SK-N-SH (cell line): ENCODE data around the gene PRRC2A. TPM values are rescaled to one million over a fixed set of nuclear protein-coding genes. Genes with fewer than 3 reads are reported as not detected.

Experiments
- CTCF ChIA-PET: fragments of 300-600, 350-600 bp; formaldehyde crosslinking; extraction: SDS; loops from one replicate; lab custom pipeline; 2021; lab: Yijun Ruan, JAX
- POLR2A ChIA-PET: fragments of 350-600 bp; sonication (Branson Sonifier 250); formaldehyde crosslinking; extraction: SDS; loops from one replicate; lab custom pipeline; 2020; ENCODE audit warnings: antibody characterized with exemption, inconsistent platforms; lab: Yijun Ruan, JAX
- DNase-seq: peaks from one replicate; pipeline ENCODE4 v3.0.0; 2012
- H2AFZ ChIP-seq: fragments of 200-600 bp; sonication (generic); 2 replicates; pipeline ENCODE4 v1.8.1; 2016; ENCODE audit warnings: antibody characterized with exemption, mild to moderate bottlenecking, low read depth
- H3F3A ChIP-seq: fragments of 200-600 bp; sonication (generic); replicated peaks from 2 replicates; pipeline ENCODE3; 2016; ENCODE audit warnings: antibody characterized with exemption, mild to moderate bottlenecking; ENCODE audit not compliant: insufficient read depth
- H3K27ac ChIP-seq, 2 experiments: fragments of 200-500 bp in 1 of 2; fragments of 200-600 bp in 1 of 2; sonication (Bioruptor generic) in 1 of 2; sonication (generic), shearing (Covaris generic) in 1 of 2; 2 replicates each; pipeline versions ENCODE4 v1.5.1 to v1.6.1; 2014 to 2016; ENCODE audit warnings: low read depth in 2 of 2, inconsistent platforms in 1 of 2, low read length in 1 of 2, mild to moderate bottlenecking in 1 of 2, mixed read lengths in 1 of 2
- H3K27me3 ChIP-seq: fragments of 200-600 bp; sonication (generic), shearing (Covaris generic); 2 replicates; pipeline ENCODE4 v1.6.1; 2016; ENCODE audit warnings: mixed run types; ENCODE audit not compliant: insufficient read depth
- H3K36me3 ChIP-seq, 2 experiments: fragments of 200-500 bp in 1 of 2; fragments of 200-600 bp in 1 of 2; sonication (Bioruptor generic) in 1 of 2; sonication (generic) in 1 of 2; replicated peaks in 1 of 2; 2 replicates each; pipeline versions ENCODE3 to v1.5.1; 2014 to 2016; ENCODE audit warnings: low read length in 1 of 2, mild to moderate bottlenecking in 1 of 2; ENCODE audit not compliant: insufficient read depth in 2 of 2, control insufficient read depth in 1 of 2
- H3K4me1 ChIP-seq, 2 experiments: fragments of 200-500 bp in 1 of 2; fragments of 200-600 bp in 1 of 2; sonication (Bioruptor generic) in 1 of 2; sonication (generic), shearing (Covaris generic) in 1 of 2; 2 replicates each; pipeline versions ENCODE4 v1.5.1 to v1.6.1; 2014 to 2016; ENCODE audit warnings: low read depth in 1 of 2, low read length in 1 of 2, mixed run types in 1 of 2; ENCODE audit not compliant: insufficient read depth in 2 of 2, control insufficient read depth in 1 of 2
- H3K4me2 ChIP-seq: fragments of 200-600 bp; sonication (generic), shearing (Covaris generic); 2 replicates; pipeline ENCODE4 v1.6.1; 2017; ENCODE audit warnings: mixed run types
- H3K4me3 ChIP-seq, 2 experiments: fragments of 200-500 bp in 1 of 2; fragments of 200-600 bp in 1 of 2; sonication (Bioruptor generic) in 1 of 2; sonication (generic), shearing (Covaris generic) in 1 of 2; 2 replicates each; pipeline versions ENCODE4 v1.5.1 to v1.8.1; 2014 to 2016; ENCODE audit warnings: low read depth in 2 of 2, inconsistent platforms in 1 of 2, low read length in 1 of 2, mild to moderate bottlenecking in 1 of 2, mixed read lengths in 1 of 2, moderate library complexity in 1 of 2
- H3K79me2 ChIP-seq: fragments of 200-600 bp; sonication (generic); 2 replicates; pipeline ENCODE4 v1.8.1; 2017; ENCODE audit warnings: mild to moderate bottlenecking; ENCODE audit not compliant: insufficient read depth
- H3K9ac ChIP-seq: fragments of 200-600 bp; sonication (generic); 2 replicates; pipeline ENCODE4 v1.6.1; 2017; ENCODE audit warnings: mixed run types
- H3K9me2 ChIP-seq: fragments of 200-600 bp; sonication (generic); 2 replicates; pipeline ENCODE4 v1.6.1; 2017; ENCODE audit warnings: mixed run types
- H3K9me3 ChIP-seq: fragments of 200-600 bp; sonication (generic); 2 replicates; pipeline ENCODE4 v1.6.1; 2017; ENCODE audit warnings: mixed run types, mild to moderate bottlenecking, moderate library complexity
- H4K20me1 ChIP-seq: fragments of 200-600 bp; sonication (generic); 2 replicates; pipeline ENCODE4 v1.6.1; 2017; ENCODE audit warnings: mild to moderate bottlenecking, mixed run types; ENCODE audit not compliant: insufficient read depth
- FOSL2 ChIP-seq: IDR thresholded peaks from 2 replicates; pipeline ENCODE4 v1.4.0; 2012; ENCODE audit warnings: low read depth, mild to moderate bottlenecking, moderate library complexity, borderline replicate concordance
- GABPA ChIP-seq: IDR thresholded peaks from 2 replicates; pipeline ENCODE4 v1.4.0; 2012; ENCODE audit warnings: low read depth, mild to moderate bottlenecking
- GATA2 ChIP-seq: sonication (generic); formaldehyde crosslinking; IDR thresholded peaks from 2 replicates; pipeline ENCODE4 v1.5.0; 2020; ENCODE audit warnings: mild to moderate bottlenecking, missing genetic modification reagents
- MXI1 ChIP-seq: IDR thresholded peaks from 2 replicates; pipeline ENCODE4 v1.6.1; 2012; ENCODE audit warnings: mild to moderate bottlenecking, low read depth, low read length, improper control_type of control experiment
- NFIC ChIP-seq: IDR thresholded peaks from 2 replicates; pipeline ENCODE4 v1.4.0; 2012; ENCODE audit warnings: borderline replicate concordance
- POLR2AphosphoS5 ChIP-seq: IDR thresholded peaks from 2 replicates; pipeline ENCODE4 v1.6.1; 2012; ENCODE audit warnings: low read depth, low read length
- RCOR1 ChIP-seq: fragments of 150-350 bp; IDR thresholded peaks from 2 replicates; pipeline ENCODE4 v1.6.1; 2017; ENCODE audit warnings: antibody characterized with exemption, low read length
- SMC3 ChIP-seq: IDR thresholded peaks from 2 replicates; pipeline ENCODE4 v1.6.1; 2012; ENCODE audit warnings: low read depth, low read length, improper control_type of control experiment
- TEAD4 ChIP-seq: IDR thresholded peaks from 2 replicates; pipeline ENCODE4 v1.4.0; 2012; ENCODE audit warnings: mild to moderate bottlenecking, borderline replicate concordance; ENCODE audit not compliant: insufficient read depth
- WGBS: methylation state at CpG from one replicate; pipeline ENCODE4 v1.1.6; 2017; ENCODE audit warnings: low lambda C conversion rate; 5-methylcytosine and 5-hydroxymethylcytosine counted together
- polyA plus RNA-seq, 3 experiments: library from polyadenylated mRNA; depleted of rRNA; stranded (reverse); fragments of >200 nt; gene quantifications; 2 replicates each; pipeline ENCODE4 v1.2.3, GENCODE V29; 2012
- TF ChIP-seq, protein P1 (sequence below): fragments of 150-350 bp; IDR thresholded peaks from 2 replicates; pipeline ENCODE4 v1.6.1; 2016; ENCODE audit warnings: mild to moderate bottlenecking, low read depth, low read length
- TF ChIP-seq, protein P2 (sequence below): IDR thresholded peaks from 2 replicates; pipeline ENCODE4 v1.4.0; 2012; ENCODE audit warnings: low read depth

PRRC2A gene
- polyA plus RNA-seq, 1 of the 3 experiments (the other 2 are of a cell fraction) = 76.1 TPM

DNA sequence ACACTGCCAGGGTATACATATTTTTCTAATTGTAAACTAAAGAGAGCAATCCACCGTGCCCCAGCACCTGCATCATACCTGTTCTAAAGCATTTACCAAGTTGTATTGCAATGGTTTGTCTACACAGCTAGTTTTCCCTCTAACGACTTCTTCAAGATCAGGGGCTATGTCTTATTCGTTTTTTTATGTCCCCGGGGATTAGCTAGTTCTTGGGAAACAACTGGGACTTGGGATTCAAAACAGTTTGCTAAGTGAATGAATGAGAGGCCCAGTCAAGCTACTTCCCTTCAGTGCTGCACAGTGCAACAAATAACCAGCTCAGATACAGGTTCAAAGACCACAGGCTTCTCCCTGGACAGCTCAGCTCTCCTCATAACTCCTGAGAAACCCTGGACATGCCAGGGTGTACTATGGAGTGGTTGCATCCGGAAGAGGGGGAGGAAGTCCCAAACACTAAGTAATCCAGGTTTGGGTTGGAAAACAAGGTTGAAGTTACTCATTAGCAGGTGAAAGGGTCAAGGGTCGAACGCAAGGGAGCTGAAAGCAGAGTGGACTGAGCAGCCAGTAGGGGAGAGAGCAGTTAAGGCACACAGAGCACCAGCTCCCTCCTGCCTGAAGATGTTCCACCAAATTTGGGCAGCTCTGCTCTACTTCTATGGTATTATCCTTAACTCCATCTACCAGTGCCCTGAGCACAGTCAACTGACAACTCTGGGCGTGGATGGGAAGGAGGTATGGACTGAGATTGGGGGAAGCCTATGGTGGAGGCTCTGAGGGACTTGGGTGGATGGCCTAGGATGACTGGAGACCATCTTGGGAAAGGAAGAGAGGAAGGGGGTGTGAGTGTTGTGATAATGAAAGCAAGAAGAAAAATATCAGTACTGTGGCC, 35.1 kb downstream of the PRRC2A start, which contains the start of gene APOM:
Gene APOM, plus strand, starts transcription at position 546 of the 889 bp plus-strand sequence. Its CDS starts 73 bp downstream, at position 619.
- H3K4me3 ChIP-seq = no peak within 1 kb of the TSS
- peaks cover 3 to 5% of the 10 kb centered on the region in 2 experiments for H3K36me3 ChIP-seq
- no peaks in the 10 kb centered on the region for H3K27me3 ChIP-seq
- no peak within 1 kb of the TSS for H3K27ac ChIP-seq
- peaks cover 83% of the 10 kb centered on the region for H3K79me2 ChIP-seq
- no peak for DNase-seq
- ChIA-PET CTCF (interaction anchor here (1.2 kb wide), 1 partner anchor 9 kb away, joined by 3 read pairs; the partner anchor contains the start of gene GPANK1), POLR2A (interaction anchor here (1.0 kb wide), 1 partner anchor 228 kb away, joined by 3 read pairs; no protein-coding TSS in a partner anchor)
- peaks cover 8% of the 10 kb centered on the region; the same call in 1 of the 2 replicates for H4K20me1 ChIP-seq
- no peak within 1 kb of the TSS for H3K4me2 ChIP-seq
- H3K9ac ChIP-seq = no peak within 1 kb of the TSS
- no peaks in the 10 kb centered on the region for H3K9me2 ChIP-seq
- H2AFZ ChIP-seq = no peak within 1 kb of the TSS
- TF ChIP-seq, protein P1, sequence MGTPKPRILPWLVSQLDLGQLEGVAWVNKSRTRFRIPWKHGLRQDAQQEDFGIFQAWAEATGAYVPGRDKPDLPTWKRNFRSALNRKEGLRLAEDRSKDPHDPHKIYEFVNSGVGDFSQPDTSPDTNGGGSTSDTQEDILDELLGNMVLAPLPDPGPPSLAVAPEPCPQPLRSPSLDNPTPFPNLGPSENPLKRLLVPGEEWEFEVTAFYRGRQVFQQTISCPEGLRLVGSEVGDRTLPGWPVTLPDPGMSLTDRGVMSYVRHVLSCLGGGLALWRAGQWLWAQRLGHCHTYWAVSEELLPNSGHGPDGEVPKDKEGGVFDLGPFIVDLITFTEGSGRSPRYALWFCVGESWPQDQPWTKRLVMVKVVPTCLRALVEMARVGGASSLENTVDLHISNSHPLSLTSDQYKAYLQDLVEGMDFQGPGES = no peak
- TF ChIP-seq FOSL2 = no peak
- TF ChIP-seq RCOR1 = no peak
- TF ChIP-seq TEAD4 = no peak
- TF ChIP-seq MXI1 = no peak
- no peak for TF ChIP-seq NFIC
- TF ChIP-seq POLR2AphosphoS5 = no peak
- WGBS = 89% methylated on average over 8 of the region's 8 CpGs
- peaks cover 17 to 29% of the 10 kb centered on the region in 2 experiments for H3K4me1 ChIP-seq
- peaks cover 27% of the 10 kb centered on the region for H3F3A ChIP-seq
- no peaks in the 10 kb centered on the region for H3K9me3 ChIP-seq

DNA sequence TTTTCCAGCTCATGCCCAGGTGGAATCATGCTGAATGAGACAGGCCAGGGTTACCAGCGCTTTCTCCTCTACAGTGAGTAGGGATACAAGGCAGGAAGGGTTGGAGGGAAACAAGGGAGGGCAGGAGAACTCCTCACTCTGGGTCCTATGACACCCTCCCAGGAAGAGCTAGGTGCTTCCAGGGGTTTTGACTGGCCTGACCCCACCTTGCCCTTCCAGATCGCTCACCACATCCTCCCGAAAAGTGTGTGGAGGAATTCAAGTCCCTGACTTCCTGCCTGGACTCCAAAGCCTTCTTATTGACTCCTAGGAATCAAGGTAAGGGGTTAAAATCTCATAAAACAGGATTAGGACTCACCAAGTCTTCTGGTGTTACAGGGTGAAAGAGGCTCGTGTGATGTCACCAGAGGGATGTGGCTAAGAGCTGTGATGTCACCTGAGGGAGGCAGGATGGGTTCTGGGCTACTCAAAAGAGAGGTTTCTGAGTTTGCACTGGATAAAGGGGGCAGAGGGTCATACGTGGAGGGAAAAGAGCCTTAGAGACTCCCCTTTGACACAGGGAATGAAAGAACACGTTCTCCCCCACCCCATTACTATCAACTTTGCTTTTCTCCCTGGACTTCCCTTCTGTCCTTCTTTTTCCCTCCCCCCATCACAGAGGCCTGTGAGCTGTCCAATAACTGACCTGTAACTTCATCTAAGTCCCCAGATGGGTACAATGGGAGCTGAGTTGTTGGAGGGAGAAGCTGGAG, 37.1 kb downstream of the PRRC2A start:
- H3K4me3 ChIP-seq = no peak overlapping the region
- H2AFZ ChIP-seq = no peak overlapping the region
- peaks cover 8% of the 10 kb centered on the region; the same call in 1 of the 2 replicates for H4K20me1 ChIP-seq
- H3K9me3 ChIP-seq = no peaks in the 10 kb centered on the region
- peaks cover 13 to 27% of the 10 kb centered on the region in 2 experiments; a peak in 2 of 4 replicates for H3K4me1 ChIP-seq
- H3K9ac ChIP-seq = no peak overlapping the region
- peaks cover 7 to 9% of the 10 kb centered on the region in 2 experiments for H3K36me3 ChIP-seq
- H3K9me2 ChIP-seq = no peaks in the 10 kb centered on the region
- H3F3A ChIP-seq = peaks cover 32% of the 10 kb centered on the region
- peak overlapping the region; percentile 97; the same call in 1 of the 2 replicates for H3K4me2 ChIP-seq
- no peaks in the 10 kb centered on the region for H3K27me3 ChIP-seq
- TF ChIP-seq, protein P2, sequence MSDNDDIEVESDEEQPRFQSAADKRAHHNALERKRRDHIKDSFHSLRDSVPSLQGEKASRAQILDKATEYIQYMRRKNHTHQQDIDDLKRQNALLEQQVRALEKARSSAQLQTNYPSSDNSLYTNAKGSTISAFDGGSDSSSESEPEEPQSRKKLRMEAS = no peak
- TF ChIP-seq SMC3 (no peak), GATA2 (no peak), GABPA (no peak), FOSL2 (no peak), NFIC (no peak)
- ChIA-PET POLR2A (interaction anchor here (0.7 kb wide), 1 partner anchor 14 kb away, joined by 3 read pairs; no protein-coding TSS in a partner anchor), CTCF (interaction anchor here (0.8 to 1.4 kb wide), 3 partner anchors 14 to 71 kb away, joined by 3 to 4 read pairs (median 3); no protein-coding TSS in a partner anchor)
- H3K27ac ChIP-seq = no peak overlapping the region
- 77% methylated on average over 5 of the region's 6 CpGs for WGBS
- DNase-seq = no peak
- peaks cover 76% of the 10 kb centered on the region for H3K79me2 ChIP-seq
